Measurements from ENCODE around the gene LAMA2.

LAMA2 gene

DNA sequence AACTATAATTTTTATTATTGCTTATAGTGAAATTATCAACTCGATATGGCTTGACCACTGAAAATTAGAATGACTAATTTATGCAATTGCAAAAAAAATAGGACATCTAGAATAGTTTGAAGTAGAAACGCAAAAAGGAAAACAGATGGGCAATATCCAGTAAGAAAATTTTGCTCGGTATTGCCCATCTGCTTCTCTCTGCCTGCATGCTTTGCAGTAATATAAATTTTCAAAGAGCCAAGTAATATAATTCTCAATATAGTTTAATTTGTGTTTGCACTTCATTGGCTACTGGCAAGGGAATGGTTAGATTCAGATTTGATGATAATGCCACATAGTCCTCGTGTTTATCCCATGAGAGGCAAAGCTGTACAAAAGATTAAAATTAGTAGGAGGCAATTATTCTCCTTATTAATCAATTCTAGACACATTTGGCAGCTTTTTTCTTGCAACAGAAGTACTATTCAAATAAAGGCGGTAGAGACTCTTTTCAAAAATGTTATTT is 27.3 kb upstream of the LAMA2 start:
- TF ChIP-seq CTCF (IDR thresholded peaks at IDR 0.05; ENCODE audit: insufficient read depth, low read depth, low read length, missing control alignments): no peak
- no peak overlapping the region for H3K4me3 ChIP-seq (ENCODE audit: low read length)
- no peak for DNase-seq (ENCODE audit: low read depth)

- DNase-seq (ENCODE audit: low read depth): no peak
- no peak for TF ChIP-seq CTCF (IDR thresholded peaks at IDR 0.05; ENCODE audit: insufficient read depth, low read depth, low read length, missing control alignments)
- no peak overlapping the region for H3K4me3 ChIP-seq (ENCODE audit: low read length)
These were observed 25.1 kb upstream of the LAMA2 start for GRCh38 chr6:128857806-128858205.

GRCh38 chr6:128860782-128861181 is 22.2 kb upstream of the LAMA2 start:
- no peak for DNase-seq (ENCODE audit: low read depth)
- H3K4me3 ChIP-seq (ENCODE audit: low read length): no peak overlapping the region
- TF ChIP-seq CTCF (IDR thresholded peaks at IDR 0.05; ENCODE audit: insufficient read depth, low read depth, low read length, missing control alignments): no peak

DNA sequence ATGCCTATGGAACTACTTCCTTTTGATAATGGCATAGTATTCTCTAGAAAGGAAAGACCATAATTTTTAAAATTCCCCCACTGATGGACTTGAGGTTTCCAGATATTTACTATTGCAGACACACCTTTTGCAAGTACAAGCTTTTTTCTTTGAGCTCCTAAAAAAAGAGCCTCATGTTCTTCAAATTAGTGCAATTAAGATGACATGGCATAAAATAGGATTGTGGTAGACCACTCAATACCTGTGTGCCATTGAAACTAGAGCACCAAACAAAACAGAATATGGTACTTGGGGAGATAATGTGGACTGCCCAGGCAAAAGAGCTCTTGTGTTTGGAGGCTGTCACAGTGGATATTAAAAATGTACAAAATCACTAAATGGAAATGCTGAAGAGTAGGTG is 19.0 kb upstream of the LAMA2 start:
- H3K4me3 ChIP-seq (ENCODE audit: low read length): no peak overlapping the region
- TF ChIP-seq CTCF (IDR thresholded peaks at IDR 0.05; ENCODE audit: insufficient read depth, low read depth, low read length, missing control alignments): no peak
- DNase-seq (ENCODE audit: low read depth): no peak

GRCh38 chr6:128870746-128871145 is 12.2 kb upstream of the LAMA2 start:
- no peak for TF ChIP-seq CTCF (IDR thresholded peaks at IDR 0.05; ENCODE audit: insufficient read depth, low read depth, low read length, missing control alignments)
- H3K4me3 ChIP-seq (ENCODE audit: low read length): no peak overlapping the region
- no peak for DNase-seq (ENCODE audit: low read depth)

DNA sequence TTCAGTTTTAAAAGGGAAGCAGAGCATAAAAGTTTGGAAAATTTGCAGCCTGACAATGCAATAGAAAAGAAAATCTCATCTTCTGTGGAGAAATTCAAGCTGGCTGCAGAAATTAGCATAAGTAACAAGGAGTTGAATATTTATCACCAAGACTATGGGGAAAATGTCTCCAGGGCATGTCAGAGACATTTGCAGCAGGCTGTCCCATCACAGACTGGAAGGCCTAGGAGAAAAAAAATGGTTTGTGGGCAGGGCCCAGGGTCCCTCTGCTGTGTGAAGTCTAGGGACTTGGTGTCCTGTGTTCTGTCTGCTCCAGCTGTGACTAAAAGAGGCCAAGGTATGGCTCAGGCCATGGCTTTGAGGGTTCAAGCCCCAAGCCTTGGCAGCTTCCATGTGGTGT is 8.1 kb upstream of the LAMA2 start:
- no peak for DNase-seq (ENCODE audit: low read depth)
- H3K4me3 ChIP-seq (ENCODE audit: low read length): no peak overlapping the region
- no peak for TF ChIP-seq CTCF (IDR thresholded peaks at IDR 0.05; ENCODE audit: insufficient read depth, low read depth, low read length, missing control alignments)

DNA sequence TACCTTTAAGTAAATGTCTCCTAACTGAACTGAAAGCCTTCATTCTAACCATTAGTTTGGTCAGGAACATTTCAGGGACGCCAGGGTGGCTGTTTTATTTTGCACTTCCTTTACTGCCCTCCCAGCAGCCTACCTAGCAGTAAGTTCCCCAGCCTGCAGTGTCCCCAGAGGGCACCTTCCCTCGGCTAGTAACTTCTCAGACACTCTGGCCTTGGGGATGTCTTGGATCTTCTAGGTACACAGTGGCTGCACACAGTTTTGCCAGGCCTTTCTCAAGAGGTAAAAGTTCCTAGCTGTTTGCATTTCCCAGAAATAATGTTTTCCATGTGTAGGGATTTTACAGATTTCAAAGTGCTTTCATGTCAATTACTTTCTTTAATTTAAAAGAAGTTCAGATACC is 378 bp upstream of the LAMA2 start:
- no peak for DNase-seq (ENCODE audit: low read depth)
- no peak for TF ChIP-seq CTCF (IDR thresholded peaks at IDR 0.05; ENCODE audit: insufficient read depth, low read depth, low read length, missing control alignments)

More for the DNA sequence above, 378 bp upstream of the LAMA2 start:
- H3K4me3 ChIP-seq (ENCODE audit: low read length): no peak overlapping the region

Measured in epithelial cell of esophagus (primary cell).